ENCODE results near the gene SLC6A16.
"Not testable (repeated sequence)": the region's sequence is repeated elsewhere in the genome, so short reads cannot be mapped to it uniquely, and the experiment has no call there.

The SLC6A16 gene

GRCh38 chr19:49344505-49345423 is 19.8 kb upstream of the SLC6A16 start:
- no peak for DNase-seq (ENCODE audit: low read depth in 2 of 2)

- no peak for DNase-seq (ENCODE audit: low read depth in 2 of 2)
Observed at GRCh38 chr19:49343123-49343522, 18.1 kb upstream of the SLC6A16 start.

GRCh38 chr19:49342291-49342721 is 17.3 kb upstream of the SLC6A16 start:
- no peak for DNase-seq (ENCODE audit: low read depth in 2 of 2)

GRCh38 chr19:49340865-49341718 is 16.1 kb upstream of the SLC6A16 start:
- DNase-seq (ENCODE audit: low read depth in 2 of 2): no peak

- no peak for DNase-seq (ENCODE audit: low read depth in 2 of 2)
Observed at GRCh38 chr19:49340069-49340864, 15.3 kb upstream of the SLC6A16 start.

- no peak for DNase-seq (ENCODE audit: low read depth in 2 of 2)
Observed at GRCh38 chr19:49339301-49340068, 14.5 kb upstream of the SLC6A16 start.

- no peak for DNase-seq (ENCODE audit: low read depth in 2 of 2)
Observed at GRCh38 chr19:49338691-49339300, 13.8 kb upstream of the SLC6A16 start.

- no peak for DNase-seq (ENCODE audit: low read depth in 2 of 2)
Observed at GRCh38 chr19:49338023-49338677, 13.2 kb upstream of the SLC6A16 start.

GRCh38 chr19:49337267-49338022 is 12.5 kb upstream of the SLC6A16 start:
- DNase-seq (ENCODE audit: low read depth in 2 of 2): no peak

- DNase-seq (ENCODE audit: low read depth in 2 of 2): no peak
Observed at GRCh38 chr19:49336482-49337266, 11.7 kb upstream of the SLC6A16 start.

- DNase-seq (ENCODE audit: low read depth in 2 of 2): no peak
Observed at GRCh38 chr19:49335784-49336481, 10.9 kb upstream of the SLC6A16 start.

- DNase-seq (ENCODE audit: low read depth in 2 of 2): peak; percentile 26 to 38
Observed at GRCh38 chr19:49335071-49335783, 10.2 kb upstream of the SLC6A16 start, which contains the start of gene CD37. Gene CD37, plus strand, starts transcription at chr19:49335406. Its CDS starts 135 bp downstream, at chr19:49335541.

- DNase-seq (ENCODE audit: low read depth in 2 of 2): peak; percentile 45 to 49
Observed at GRCh38 chr19:49333811-49334288, 8.9 kb upstream of the SLC6A16 start.

- DNase-seq (ENCODE audit: low read depth in 2 of 2): no peak
Observed at GRCh38 chr19:49333418-49333805, 8.4 kb upstream of the SLC6A16 start.

- not testable (repeated sequence) for DNase-seq (ENCODE audit: low read depth in 2 of 2)
Observed at GRCh38 chr19:49332691-49333417, 7.9 kb upstream of the SLC6A16 start.

- peak in 1 of 2 donors; percentile 31 for DNase-seq (ENCODE audit: low read depth in 2 of 2)
Observed at GRCh38 chr19:49331616-49332055, 6.6 kb upstream of the SLC6A16 start.

Data from stimulated activated CD8-positive, alpha-beta memory T cell treated with anti-CD3 and anti-CD28 coated beads, Interleukin-2, amount 100 ng/mL, for 1 hour (primary cell).